OCI-LY3 (cell line): Measurements from ENCODE around the gene CREB5.

Source experiments
- CTCF ChIP-seq: fragments of 200-600, 300-600 bp; sonication (generic); IDR thresholded peaks from 2 replicates; pipeline ENCODE4 v1.5.1; 2014; ENCODE audit warnings: antibody characterized with exemption, low read length, low read depth
- EZH2phosphoT487 ChIP-seq: fragments of 200-600 bp; shearing (Covaris generic); IDR thresholded peaks from 2 replicates; pipeline ENCODE4 v1.6.1; 2018; ENCODE audit warnings: antibody characterized with exemption, mixed run types, low read depth

- TF ChIP-seq CTCF = no peak
- TF ChIP-seq EZH2phosphoT487 = no peak
Measured at GRCh38 chr7:28546067-28546466, 133.7 kb downstream of the CREB5 start.
